Nephron progenitor cell (in vitro differentiated cells): ENCODE measurements around the gene SEC22A.
"Not testable (repeated sequence)": the region's sequence is repeated elsewhere in the genome, so short reads cannot be mapped to it uniquely, and the experiment has no call there.

ENCODE experiments used
- DNase-seq: peaks from one replicate; pipeline ENCODE4 v3.0.0; 2021
- H3K27ac Mint-ChIP-seq: 2 replicates; pipeline ENCODE4 v1.8.0; 2021; ENCODE audit warnings: mild to moderate bottlenecking, moderate library complexity, mixed read lengths
- H3K27me3 Mint-ChIP-seq: 2 replicates; pipeline ENCODE4 v1.8.0; 2021; ENCODE audit warnings: mild to moderate bottlenecking, low read depth, mixed read lengths; ENCODE audit not compliant: poor library complexity
- H3K36me3 Mint-ChIP-seq: 2 replicates; pipeline ENCODE4 v1.8.0; 2021; ENCODE audit warnings: low read depth, mixed read lengths
- H3K4me1 Mint-ChIP-seq: 2 replicates; pipeline ENCODE4 v1.8.0; 2021; ENCODE audit warnings: mixed read lengths
- H3K4me3 Mint-ChIP-seq: 2 replicates; pipeline ENCODE4 v1.8.0; 2021; ENCODE audit warnings: mild to moderate bottlenecking, moderate library complexity, mixed read lengths
- H3K9me3 Mint-ChIP-seq: 2 replicates; pipeline ENCODE4 v1.8.0; 2021; ENCODE audit warnings: mild to moderate bottlenecking, moderate library complexity, mixed read lengths
- CTCF ChIP-seq: fragments of 200-600 bp; sonication (generic); IDR thresholded peaks from 2 replicates; pipeline ENCODE4 v1.5.0; 2021; ENCODE audit warnings: antibody characterized with exemption

Gene SEC22A

GRCh38 chr3:123193448-123194101 is 8.2 kb upstream of the SEC22A start:
- Mint-ChIP-seq H3K9me3 (peaks cover 16% of the 10 kb centered on the region), H3K4me3 (no peak overlapping the region), H3K27ac (no peak overlapping the region), H3K36me3 (peaks cover 5% of the 10 kb centered on the region), H3K4me1 (peaks cover 5% of the 10 kb centered on the region), H3K27me3 (peaks cover 9% of the 10 kb centered on the region)
- no peak for DNase-seq
- TF ChIP-seq CTCF = no peak

GRCh38 chr3:123194552-123194951 is 7.2 kb upstream of the SEC22A start:
- Mint-ChIP-seq H3K4me1 (peaks cover 5% of the 10 kb centered on the region), H3K27me3 (peaks cover 9% of the 10 kb centered on the region), H3K36me3 (peaks cover 5% of the 10 kb centered on the region), H3K9me3 (peaks cover 21% of the 10 kb centered on the region), H3K27ac (no peak overlapping the region), H3K4me3 (no peak overlapping the region)
- TF ChIP-seq CTCF = peak; percentile 31
- peak; percentile 37 for DNase-seq

- Mint-ChIP-seq H3K4me1 (peaks cover 13% of the 10 kb centered on the region), H3K36me3 (peaks cover 5% of the 10 kb centered on the region), H3K27me3 (peaks cover 6% of the 10 kb centered on the region), H3K27ac (no peak overlapping the region), H3K4me3 (no peak overlapping the region), H3K9me3 (peaks cover 21% of the 10 kb centered on the region)
- no peak for DNase-seq
- no peak for TF ChIP-seq CTCF
Observed at GRCh38 chr3:123198372-123198771, 3.4 kb upstream of the SEC22A start.

GRCh38 chr3:123201223-123201556 is 553 bp upstream of the SEC22A start:
- Mint-ChIP-seq H3K36me3 (peaks cover 5% of the 10 kb centered on the region), H3K27me3 (peaks cover 6% of the 10 kb centered on the region), H3K4me3 (peak overlapping the region; percentile 87), H3K27ac (peak overlapping the region; percentile 94), H3K9me3 (peaks cover 21% of the 10 kb centered on the region), H3K4me1 (peaks cover 8% of the 10 kb centered on the region)
- TF ChIP-seq CTCF = no peak
- no peak for DNase-seq

GRCh38 chr3:123202451-123202850 is 708 bp downstream of the SEC22A start:
- Mint-ChIP-seq H3K36me3 (no peaks in the 10 kb centered on the region), H3K27ac (peak overlapping the region; percentile 82), H3K27me3 (no peaks in the 10 kb centered on the region), H3K4me1 (peaks cover 8% of the 10 kb centered on the region), H3K4me3 (peak overlapping the region; percentile 87), H3K9me3 (peaks cover 13% of the 10 kb centered on the region)
- no peak for TF ChIP-seq CTCF
- DNase-seq = peak; percentile 9

- no peak for TF ChIP-seq CTCF
- Mint-ChIP-seq H3K27me3 (no peaks in the 10 kb centered on the region), H3K27ac (no peak overlapping the region), H3K9me3 (no peaks in the 10 kb centered on the region), H3K4me3 (no peak overlapping the region), H3K4me1 (no peaks in the 10 kb centered on the region), H3K36me3 (peaks cover 24% of the 10 kb centered on the region)
- DNase-seq = no peak
Observed at GRCh38 chr3:123218990-123219389, 17.2 kb downstream of the SEC22A start.

- not testable (repeated sequence) for H3K9me3 Mint-ChIP-seq, H3K4me1 Mint-ChIP-seq, H3K27me3 Mint-ChIP-seq, H3K4me3 Mint-ChIP-seq, DNase-seq, H3K27ac Mint-ChIP-seq
- H3K36me3 Mint-ChIP-seq = peaks cover 24% of the 10 kb centered on the region
Observed at GRCh38 chr3:123221369-123221768, 19.6 kb downstream of the SEC22A start.
